HuH-7 (cell line): ENCODE data around the gene INPP5A.
"Not testable (repeated sequence)": the region's sequence is repeated elsewhere in the genome, so short reads cannot be mapped to it uniquely, and the experiment has no call there.

Source experiments
- DNase-seq: peaks from one replicate; pipeline ENCODE4 v3.0.0; 2011; ENCODE audit warnings: low spot score

The INPP5A gene

DNA sequence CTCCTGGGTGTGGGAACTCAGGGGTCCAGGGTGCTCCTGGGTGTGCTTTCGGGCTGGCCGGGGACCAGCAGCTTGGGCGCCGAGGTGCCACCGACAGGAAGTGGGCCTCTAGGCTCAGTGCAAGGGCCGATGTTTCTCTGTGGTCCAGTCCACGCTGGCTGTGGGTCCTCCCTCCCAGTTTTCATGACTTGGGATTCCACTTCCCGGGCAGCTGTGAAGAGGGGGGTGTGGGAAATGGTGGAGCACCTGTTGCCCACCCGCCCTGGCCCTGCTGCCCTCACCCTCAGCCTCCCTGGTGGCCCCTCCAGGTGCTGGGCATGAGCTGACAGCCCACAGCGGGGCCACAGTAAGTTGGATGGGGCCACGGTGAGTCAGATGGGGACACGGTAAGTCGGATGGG, 189.8 kb downstream of the INPP5A start:
- no peak for DNase-seq

DNA sequence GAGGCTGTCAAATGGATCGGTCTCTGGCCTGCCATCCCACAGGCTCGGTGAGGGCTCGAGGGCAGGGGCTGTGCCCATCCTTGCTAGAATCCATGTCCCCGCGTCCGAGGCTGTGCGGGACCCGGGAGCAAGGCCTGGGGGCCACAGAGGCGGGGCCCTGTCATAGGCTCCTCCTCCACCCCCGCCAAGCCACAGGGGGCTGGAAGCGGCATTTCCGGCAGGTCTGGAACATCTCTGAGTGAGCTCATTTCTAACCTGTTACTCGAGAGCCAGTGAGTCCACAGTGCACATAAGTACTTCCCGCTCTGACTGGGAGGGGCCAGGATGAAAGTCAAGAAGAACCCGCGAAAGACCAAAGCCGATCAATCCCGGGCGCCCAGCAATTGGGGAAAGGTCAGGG, 190.7 kb downstream of the INPP5A start:
- DNase-seq = no peak

DNA sequence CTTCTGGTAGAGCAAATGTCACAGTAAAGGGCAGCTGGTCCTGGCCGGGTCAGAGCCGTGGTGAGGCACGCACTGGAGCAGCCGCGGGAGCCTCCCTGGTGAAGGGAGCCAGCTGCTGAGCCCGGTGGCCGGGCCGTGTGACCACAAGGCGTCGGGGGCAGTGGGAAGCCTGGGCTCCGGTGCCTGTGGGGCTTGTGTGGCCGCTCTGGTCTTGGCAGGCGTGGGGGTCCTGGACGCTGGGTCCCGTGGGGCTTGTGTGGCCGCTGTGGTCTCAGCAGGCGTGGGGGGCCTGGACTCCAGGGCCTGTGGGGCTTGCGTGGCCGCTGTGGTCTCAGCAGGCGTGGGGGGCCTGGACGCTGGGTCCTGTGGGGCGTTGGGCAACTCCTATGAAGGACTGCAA, 191.2 kb downstream of the INPP5A start:
- no peak for DNase-seq

DNA sequence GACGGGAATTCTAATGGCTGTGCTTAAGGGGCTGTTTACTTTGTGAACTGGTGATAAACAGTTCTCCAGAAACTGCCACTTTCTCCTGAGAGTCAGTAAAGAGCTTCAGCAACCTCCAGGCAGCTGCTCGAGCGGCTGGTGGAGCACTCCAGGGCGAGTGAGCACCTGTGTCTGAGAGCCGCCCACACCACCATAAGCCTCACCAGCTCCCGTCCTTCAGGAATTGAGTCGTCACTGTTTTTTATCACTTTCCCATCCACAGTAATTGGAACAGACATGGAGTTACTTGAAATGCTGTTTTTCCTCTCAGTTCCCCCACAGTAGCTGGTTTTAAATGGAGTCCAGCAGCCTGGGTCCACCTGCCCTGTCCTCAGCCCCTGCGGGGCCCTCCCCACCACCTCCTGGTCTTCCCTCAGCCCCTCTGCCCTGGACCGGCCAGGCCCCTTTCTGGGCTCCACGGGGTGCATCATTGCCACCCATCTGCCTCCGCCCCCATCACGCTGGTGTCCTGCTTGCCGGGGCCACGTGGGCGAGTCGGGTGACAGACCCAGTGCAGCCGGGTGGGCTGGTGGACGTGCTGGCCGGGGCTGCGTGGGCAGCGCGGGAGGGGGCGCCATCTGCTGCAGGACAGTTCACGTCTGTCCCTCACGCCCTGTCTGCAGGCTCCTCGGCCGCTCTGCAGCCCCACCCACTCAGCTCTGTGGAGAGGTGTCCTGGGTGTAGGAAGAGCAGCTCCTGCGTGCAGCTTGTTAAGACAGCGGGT, 192.4 kb downstream of the INPP5A start:
- no peak for DNase-seq

DNA sequence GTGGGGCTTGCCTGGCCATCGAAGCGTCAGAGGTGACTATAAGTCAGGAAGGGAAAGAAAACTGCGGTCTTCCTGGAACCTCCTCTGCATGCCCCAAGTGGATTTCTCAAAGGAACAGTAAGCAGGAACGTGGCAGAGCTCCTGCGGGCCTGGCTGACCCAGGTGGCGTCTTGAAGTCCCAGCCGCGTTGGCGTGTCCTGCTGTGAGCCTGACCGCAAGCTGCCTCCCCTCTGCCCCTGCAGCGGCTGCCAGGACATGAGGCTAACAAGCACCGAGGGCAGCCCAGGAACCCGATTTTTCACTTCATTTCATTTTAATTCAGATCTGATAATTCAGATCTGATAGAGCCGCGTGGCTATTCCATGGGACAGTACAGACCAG, 193.0 kb downstream of the INPP5A start:
- DNase-seq = no peak

DNA sequence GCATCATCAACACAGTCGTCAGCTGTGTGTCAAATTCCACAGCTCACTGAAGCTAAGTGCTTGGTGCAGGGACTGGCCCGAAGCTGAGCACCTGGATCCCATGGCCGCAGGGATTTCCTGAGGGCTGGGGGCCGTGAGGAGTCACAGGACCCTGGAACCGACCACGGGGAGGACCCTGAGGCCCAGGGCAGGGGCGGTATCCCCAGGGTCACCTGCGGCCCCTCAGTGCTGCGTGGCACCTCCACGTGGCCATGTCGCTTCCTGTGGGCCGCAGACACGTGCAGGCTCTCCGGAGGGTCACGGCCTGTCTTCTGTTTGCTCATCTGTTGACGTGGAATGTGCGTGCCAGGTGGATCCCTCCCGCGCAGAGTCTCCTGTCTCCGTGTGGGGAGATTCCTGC, 194.9 kb downstream of the INPP5A start:
- no peak for DNase-seq

DNA sequence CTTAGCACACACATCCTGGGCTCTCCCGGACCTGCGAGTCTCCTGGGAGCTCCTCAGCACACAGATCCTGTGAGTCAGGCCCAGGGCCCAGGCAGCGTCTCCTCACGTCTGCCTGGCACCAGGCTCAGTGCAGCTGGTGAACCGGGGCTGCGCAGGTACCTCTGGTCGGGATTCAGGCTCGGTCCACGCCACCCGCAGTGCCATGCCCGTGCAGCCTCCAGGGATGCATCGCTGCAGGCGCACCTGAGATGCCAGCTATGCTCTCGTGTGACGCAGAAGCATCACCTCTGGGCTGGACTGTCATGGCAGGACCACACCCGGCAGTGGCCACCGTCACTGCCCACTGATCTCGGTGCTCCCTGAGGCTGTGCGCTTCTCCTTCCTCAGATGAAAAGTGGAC, 196.3 kb downstream of the INPP5A start:
- DNase-seq = no peak

DNA sequence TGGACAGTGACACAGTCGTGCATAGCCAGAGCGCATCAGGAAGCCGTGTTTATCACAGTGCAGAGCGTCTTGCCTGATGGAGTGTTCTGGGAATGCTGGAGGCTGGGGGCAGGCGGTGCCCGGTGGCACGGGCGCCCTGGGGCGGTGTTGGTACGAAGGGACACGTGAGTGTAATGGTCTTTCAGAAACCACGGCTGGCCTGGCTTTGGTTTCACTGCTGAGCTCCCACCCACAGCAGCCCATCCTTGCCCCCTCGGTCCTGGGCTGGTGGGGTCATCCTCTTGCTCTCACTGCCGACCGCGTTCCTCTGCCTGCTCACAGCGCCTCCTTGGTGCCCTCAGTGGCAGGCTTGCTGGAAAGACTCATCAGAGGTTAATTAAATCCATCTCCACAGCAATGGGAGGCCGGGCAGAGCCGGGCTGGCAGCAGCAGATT, 197.8 kb downstream of the INPP5A start:
- no peak for DNase-seq

DNA sequence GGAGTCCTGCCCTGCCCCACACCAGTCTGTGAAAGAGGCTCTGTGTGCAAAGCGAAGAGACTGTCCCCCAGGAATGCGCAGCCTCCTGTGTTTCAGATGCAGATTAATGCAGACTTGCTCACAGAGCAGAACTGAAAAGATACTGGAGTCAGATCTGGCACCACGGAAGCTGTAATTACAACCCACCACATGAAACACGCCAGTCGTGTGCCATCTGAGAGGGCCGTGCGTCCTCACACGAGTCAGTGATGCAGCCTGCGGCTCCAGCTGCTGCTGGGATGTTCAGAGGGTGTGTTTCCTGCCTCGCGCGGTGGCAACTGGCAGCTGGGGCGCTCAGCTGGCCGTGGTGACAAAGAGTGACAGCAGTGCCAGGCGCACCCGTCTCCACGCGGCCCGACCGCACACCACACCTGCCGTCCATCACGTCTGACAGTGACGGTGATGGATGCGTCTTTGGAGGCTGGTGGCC, 198.4 kb downstream of the INPP5A start:
- DNase-seq = no peak

DNA sequence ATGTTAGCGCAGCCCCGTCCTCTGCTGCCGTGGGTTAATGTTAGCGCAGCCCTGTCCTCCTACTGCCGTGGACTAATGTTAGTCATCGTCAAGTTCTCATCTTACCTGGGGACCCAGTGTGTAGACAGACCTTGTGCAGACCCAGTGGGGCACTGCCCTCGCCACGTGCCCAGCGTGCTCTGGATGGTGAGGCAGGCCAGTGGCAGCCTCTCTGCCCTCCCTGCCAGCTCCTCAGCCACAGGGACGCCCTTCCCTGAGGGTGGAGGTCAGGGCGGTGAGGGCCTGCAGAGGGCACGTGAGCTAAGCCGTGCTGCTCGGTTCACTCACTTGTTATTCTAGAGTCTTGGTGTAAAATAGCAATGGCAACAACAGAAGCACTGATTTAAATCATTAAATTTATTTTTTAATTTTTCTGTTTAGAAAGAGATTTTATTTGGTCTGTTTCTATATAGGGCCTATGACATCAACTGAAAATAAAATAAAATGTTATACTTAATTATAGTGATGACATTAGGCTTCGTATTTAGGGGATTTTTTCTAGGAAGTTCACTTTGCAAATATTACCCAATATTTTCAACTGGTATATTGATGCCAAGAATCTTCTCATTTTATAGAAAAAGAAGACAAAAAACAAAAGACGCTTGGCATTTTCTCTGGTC, 199.9 kb downstream of the INPP5A start:
- no peak for DNase-seq

DNA sequence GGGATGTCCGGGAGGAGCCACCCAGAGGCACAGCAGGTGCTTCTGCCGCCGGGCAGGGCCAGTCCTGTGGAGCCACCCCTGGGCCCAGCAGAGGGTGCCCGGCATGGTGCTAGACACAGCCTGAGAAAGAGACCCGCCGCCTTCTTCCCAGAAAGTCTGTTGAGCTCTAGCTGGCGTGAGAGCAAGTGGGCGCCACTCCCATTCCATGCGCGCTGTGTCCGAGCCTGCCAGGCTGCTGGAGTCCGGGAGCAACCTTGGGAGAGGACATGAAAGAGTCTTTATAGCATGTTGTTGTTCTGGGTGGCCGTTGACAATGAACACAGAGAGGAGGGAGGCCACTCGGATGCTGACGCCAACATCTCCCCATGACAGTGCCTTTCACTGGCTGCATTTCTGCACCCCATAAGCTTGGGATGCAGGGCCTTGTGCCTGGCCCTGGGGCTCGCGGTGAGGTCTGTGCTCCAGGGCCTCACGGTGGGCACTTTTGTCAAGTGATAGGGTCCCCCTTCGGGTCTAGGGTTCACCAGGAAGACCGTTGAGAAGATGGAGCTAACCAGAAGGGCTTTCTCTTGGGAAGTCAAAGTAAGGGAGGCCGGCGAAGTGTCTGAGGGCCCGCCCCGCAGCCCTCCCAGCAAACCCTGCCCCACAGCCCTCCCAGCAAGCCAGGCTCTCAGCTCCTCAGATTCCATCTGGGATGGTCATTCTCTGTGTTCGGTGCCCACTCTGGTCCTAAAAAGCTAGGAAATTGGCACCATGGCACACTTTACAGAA, 201.1 kb downstream of the INPP5A start:
- no peak for DNase-seq

DNA sequence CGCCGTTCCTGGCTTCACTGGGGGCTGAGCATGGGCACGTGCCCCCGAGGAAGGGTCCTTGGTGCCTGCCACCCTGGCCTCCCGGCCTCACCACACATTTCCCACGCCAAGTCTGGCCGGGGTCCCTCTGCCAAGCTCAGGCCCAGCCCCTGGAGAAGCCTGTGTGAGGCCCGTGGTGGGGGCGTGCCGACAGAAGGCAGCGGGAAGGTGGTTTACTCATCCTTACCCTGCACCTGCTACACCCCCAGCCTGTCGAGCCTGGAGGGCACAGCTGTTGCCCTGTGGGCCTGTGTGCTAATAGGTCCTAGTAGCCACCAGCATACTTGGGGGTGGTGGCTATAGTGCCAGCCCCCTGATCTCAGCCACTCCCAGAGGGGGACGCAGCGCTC, 201.6 kb downstream of the INPP5A start:
- no peak for DNase-seq

DNA sequence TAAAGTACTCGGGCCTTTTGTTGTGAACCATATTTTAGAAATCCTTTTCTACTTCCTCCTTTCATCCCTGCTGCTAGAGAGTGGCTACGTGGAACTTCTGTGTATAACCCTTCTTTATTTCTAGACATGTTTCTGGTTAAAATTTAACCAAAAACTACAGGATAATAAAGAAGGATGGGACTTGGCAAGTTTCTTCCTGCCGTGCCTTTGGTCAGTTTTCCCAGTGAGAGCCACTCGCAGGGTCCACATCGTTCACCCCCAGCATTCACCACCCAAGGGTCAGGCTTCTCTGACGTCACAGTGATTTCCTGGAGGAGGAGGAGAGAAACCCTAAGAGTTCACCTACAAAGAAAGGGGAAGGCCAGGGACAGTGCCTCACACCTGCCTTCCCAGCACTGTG, 203.0 kb downstream of the INPP5A start:
- DNase-seq = peak; percentile 41

DNA sequence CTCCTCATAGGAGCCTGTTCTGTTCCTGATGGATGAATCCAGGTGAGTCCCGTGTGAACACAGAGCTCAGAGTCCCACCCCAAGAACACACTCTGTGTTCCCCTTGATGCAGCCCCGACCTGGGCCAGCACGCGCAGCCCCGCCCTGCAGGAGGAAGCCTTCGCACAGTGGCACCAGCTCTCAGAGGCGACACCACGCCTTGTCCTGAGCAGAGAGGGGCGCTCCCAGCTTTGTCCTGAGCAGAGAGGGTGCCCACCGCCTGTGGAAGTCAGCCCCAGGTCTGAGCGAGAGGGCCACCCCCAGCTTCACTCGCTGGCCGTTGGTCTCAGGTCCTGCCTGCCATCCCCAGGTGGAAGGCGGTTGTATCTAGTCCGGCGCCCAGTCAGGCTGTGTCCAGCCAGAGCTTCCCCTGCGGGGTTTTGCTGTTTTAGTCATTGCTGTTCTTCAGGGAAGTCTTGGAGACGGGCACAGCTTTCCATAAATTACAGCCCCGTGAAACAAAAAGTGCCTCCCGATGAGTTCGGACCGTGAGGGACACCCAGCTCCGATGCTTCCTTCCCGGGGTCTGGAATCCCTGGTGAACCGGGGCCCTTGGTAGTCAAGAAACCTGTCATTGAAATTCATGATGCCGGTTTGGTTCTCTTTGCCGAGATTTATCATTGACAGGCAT, 204.7 kb downstream of the INPP5A start:
- no peak for DNase-seq

DNA sequence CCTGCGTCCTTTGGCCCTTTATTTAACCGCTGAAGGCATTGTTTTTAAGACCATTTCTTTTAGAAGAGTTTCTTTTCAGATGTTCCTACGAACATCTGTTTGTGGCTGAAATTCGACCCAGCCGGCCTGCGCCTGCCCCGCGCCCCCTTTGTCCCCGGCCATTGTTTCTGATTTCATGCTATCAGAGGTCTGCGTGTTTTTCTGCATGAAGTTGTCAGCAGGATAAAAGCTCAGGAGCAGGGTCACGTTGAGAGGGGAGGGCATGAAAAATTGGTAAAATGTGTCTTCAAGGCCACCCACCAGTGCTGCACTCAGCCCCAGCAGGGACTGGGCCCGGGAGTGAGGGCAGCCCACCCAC, 205.2 kb downstream of the INPP5A start:
- no peak for DNase-seq

DNA sequence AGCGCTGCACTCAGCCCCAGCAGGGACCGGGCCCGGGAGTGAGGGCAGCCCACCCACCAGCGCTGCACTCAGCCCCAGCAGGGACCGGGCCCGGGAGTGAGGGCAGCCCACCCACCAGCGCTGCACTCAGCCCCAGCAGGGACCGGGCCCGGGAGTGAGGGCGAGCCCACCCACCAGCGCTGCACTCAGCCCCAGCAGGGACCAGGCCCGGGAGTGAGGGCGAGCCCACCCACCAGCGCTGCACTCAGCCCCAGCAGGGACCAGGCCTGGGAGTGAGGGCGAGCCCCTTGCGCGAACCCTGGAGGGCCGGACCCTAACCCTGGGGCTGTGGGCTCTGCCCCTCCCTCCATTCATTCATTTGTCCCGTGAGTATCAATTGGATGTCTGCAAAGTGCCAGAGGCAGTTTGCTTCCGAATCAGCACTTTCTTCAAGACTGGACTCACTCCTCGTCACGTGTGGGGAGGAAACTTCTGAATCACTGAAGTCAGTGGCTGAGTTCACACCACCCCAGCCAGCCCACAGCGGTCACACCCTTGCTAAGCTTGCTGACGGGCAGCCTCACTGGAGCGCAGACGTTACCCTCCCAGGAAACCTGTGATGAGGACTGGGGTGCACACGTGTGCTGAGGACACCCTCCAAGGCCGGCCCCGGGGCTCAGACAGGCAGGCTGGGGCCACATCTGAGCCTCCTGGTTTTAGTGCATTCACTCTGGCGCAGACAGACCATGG, 205.8 kb downstream of the INPP5A start:
- DNase-seq = not testable (repeated sequence)

DNA sequence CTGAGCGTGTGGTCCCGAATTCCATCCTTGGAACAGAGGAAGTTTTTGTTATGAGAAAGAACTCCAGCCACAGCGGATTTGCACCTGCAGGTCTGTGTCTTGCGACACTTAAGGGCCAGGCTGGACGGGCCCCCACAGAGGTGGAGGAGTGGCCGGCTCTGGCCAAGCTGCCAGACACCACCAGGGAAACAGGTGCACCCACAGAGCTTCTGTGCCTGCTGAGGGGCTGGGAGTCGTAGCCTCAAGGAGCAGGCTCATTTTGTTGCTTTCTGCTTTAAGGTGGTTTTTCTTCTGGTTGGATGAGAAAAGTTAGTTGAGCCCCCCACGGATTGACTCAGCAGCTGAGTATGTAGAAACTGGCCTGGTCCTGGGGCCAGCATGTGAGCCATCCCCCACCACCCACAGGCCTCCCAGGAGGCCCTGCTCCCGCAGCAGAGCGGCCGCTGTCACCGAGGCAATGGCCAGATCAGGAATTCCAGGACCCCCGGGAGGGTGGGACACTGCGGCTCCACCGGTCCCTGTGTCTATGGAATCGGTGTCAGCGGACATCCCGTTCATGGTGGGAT, 206.4 kb downstream of the INPP5A start:
- no peak for DNase-seq

DNA sequence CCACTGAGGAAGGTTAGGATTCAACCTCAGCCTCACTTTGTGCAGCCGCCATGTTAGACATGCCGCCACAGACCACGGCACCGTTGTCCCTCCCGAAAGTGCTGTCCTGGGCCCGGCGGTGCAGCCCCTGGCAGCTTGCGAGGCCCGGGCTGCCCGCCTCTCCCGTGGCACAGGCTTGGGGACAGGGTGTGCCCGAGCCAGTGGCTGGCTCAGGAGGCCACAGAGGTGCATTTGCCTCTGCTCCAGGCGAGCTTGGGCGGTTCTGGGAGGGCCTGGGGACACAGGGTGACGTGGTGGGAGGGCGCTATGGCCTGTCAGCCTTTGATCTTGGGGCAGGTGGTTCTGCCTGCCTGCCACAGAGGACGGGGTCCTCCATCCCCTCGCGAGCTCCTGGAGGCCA, 207.3 kb downstream of the INPP5A start:
- DNase-seq = no peak

DNA sequence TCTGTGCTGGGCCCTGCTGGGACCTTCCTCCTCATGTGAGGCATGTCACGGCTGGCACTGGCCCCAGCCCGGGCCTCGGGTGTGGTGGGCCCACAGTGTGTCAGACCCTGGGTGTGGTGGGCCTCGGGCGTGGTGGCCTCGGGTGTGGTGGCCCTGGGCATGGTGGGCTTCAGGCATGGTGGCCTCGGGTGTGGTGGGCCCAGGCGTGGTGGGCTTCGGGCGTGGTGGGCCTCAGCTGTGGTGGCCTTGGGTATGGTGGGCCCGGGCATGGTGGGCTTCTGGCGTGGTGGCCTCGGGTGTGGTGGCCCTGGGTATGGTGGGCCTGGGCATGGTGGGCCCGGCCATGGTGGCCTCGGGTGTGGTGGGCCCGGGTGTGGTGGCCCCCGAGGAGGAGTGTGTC, 207.9 kb downstream of the INPP5A start:
- no peak for DNase-seq

DNA sequence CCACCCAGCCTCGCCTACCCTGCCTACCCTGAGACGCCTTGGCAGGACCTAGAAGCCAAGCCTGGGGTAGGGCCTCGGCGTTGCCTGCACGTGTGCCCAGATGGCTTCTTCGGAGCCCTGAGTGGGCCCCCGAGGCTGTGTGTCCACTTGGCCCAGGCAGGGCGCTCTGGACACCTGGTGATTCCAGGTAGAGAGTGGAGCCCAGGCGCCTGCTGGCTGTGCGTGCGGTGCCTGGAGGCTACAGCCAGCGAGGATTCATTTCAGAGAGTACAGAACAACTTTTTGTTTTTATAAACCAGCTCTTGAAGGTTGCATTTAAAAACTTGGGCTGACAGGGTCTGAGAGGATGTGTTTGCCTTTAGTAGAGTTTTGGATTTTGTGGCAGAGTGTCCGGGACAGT, 208.4 kb downstream of the INPP5A start:
- no peak for DNase-seq

DNA sequence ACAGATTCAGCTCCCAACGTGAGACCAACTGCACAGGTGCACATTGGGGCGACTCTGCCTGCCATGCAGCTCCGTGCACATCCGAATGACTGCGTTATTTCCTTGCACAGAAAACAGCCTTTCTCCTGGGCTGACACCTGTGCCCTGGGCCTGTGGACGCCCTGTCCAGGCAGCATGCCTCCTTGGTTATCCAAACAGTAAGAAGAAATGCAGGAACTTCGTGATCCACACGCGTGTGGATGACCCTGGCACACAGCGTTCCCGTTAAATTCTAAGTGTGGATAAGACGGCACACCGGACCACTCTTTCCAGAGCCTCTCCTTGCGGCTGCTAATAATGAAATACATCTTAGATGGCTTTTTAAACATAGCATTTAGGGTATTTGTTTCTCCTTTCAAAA, 208.8 kb downstream of the INPP5A start:
- DNase-seq = no peak
